WTC11 (cell line): Measurements from ENCODE around the gene ADGRV1. TPM values are rescaled to one million over a fixed set of nuclear protein-coding genes. Genes with fewer than 3 reads are reported as not detected.

Experiments used
- ATAC-seq: fragments of 200-7000 bp; cut with Tn5 transposase; 2 replicates; pipeline ENCODE4 v1.10.0; 2021; ENCODE audit warnings: mild to moderate bottlenecking, moderate library complexity
- CTCF ChIA-PET: fragments of 300-600 bp; sonication (Branson Sonifier 250); formaldehyde crosslinking; loops from one replicate; lab custom pipeline; 2021; ENCODE audit warnings: antibody characterized with exemption; lab: Charles Lee
- POLR2A ChIA-PET: fragments of 350-600 bp; sonication (Branson Sonifier 250); formaldehyde crosslinking; loops from one replicate; lab custom pipeline; 2021; ENCODE audit warnings: antibody characterized with exemption; lab: Charles Lee
- DNase-seq: peaks from one replicate; pipeline ENCODE4 v3.0.0; 2021; ENCODE audit warnings: low spot score
- H3K27ac Mint-ChIP-seq: 2 replicates; pipeline ENCODE4 v1.8.0; 2021; ENCODE audit warnings: mixed read lengths
- H3K27me3 Mint-ChIP-seq: 2 replicates; pipeline ENCODE4 v1.8.0; 2021; ENCODE audit warnings: low read depth, mild to moderate bottlenecking, moderate library complexity, mixed read lengths
- H3K36me3 Mint-ChIP-seq: 2 replicates; pipeline ENCODE4 v1.8.0; 2021; ENCODE audit warnings: mixed read lengths
- H3K4me1 Mint-ChIP-seq: 2 replicates; pipeline ENCODE4 v1.8.0; 2022; ENCODE audit warnings: mixed read lengths
- H3K4me3 Mint-ChIP-seq: 2 replicates; pipeline ENCODE4 v1.8.0; 2021; ENCODE audit warnings: mild to moderate bottlenecking, moderate library complexity, mixed read lengths
- H3K9me3 Mint-ChIP-seq: 2 replicates; pipeline ENCODE4 v1.8.0; 2021; ENCODE audit warnings: mixed read lengths
- CBFB ChIP-seq: sonication (generic); formaldehyde crosslinking; IDR thresholded peaks from 2 replicates; pipeline ENCODE4 v1.8.1; 2022; ENCODE audit warnings: mild to moderate bottlenecking, low read depth, missing genetic modification reagents
- CREB1 ChIP-seq: sonication (generic); formaldehyde crosslinking; IDR thresholded peaks from 2 replicates; pipeline ENCODE4 v1.8.0; 2023; ENCODE audit warnings: mild to moderate bottlenecking, missing genetic modification reagents
- EMX1 ChIP-seq: fragments of 250-450 bp; sonication (Bioruptor Pico); IDR thresholded peaks from 2 replicates; pipeline ENCODE4 v1.8.0; 2021; ENCODE audit warnings: mild to moderate bottlenecking
- JAZF1 ChIP-seq: fragments of 250-450 bp; sonication (Bioruptor Pico); IDR thresholded peaks from 2 replicates; pipeline ENCODE4 v1.9.0; 2021; ENCODE audit warnings: moderate library complexity, mild to moderate bottlenecking, inconsistent platforms
- JUN ChIP-seq: sonication (generic); formaldehyde crosslinking; IDR thresholded peaks from 2 replicates; pipeline ENCODE4 v1.8.0; 2023; ENCODE audit warnings: mild to moderate bottlenecking, missing genetic modification reagents
- MXD4 ChIP-seq: fragments of 250-450 bp; sonication (Bioruptor Pico); IDR thresholded peaks from 2 replicates; pipeline ENCODE4 v1.8.0; 2021; ENCODE audit warnings: mild to moderate bottlenecking, moderate library complexity, borderline replicate concordance
- NR3C1 ChIP-seq: sonication (generic); formaldehyde crosslinking; conservative IDR thresholded peaks from 2 replicates; pipeline ENCODE4 v1.8.1; 2023; ENCODE audit warnings: low read depth, mild to moderate bottlenecking, missing genetic modification reagents
- TCF7 ChIP-seq: sonication (generic); formaldehyde crosslinking; IDR thresholded peaks from 2 replicates; pipeline ENCODE4 v1.8.0; 2022; ENCODE audit warnings: mild to moderate bottlenecking, low read depth, missing genetic modification reagents, moderate library complexity
- TEAD4 ChIP-seq: sonication (generic); formaldehyde crosslinking; IDR thresholded peaks from 2 replicates; pipeline ENCODE4 v1.8.0; 2022; ENCODE audit warnings: mild to moderate bottlenecking, missing genetic modification reagents
- ZNF138 ChIP-seq: sonication (generic); formaldehyde crosslinking; conservative IDR thresholded peaks from 2 replicates; pipeline ENCODE4 v1.8.1; 2022; ENCODE audit warnings: mild to moderate bottlenecking, moderate library complexity, missing genetic modification reagents
- ZNF263 ChIP-seq: sonication (generic); formaldehyde crosslinking; IDR thresholded peaks from 2 replicates; pipeline ENCODE4 v1.8.1; 2022; ENCODE audit warnings: low read depth, mild to moderate bottlenecking, moderate library complexity, missing genetic modification reagents
- ZNF317 ChIP-seq: sonication (generic); formaldehyde crosslinking; IDR thresholded peaks from 2 replicates; pipeline ENCODE4 v1.8.1; 2023; ENCODE audit warnings: low read depth, mild to moderate bottlenecking, moderate library complexity, missing genetic modification reagents, borderline replicate concordance
- total RNA-seq: library from RNA; stranded (reverse); gene quantifications from 3 replicates; pipeline ENCODE4 v1.2.3, GENCODE V29; 2021
- TF ChIP-seq, protein P1 (sequence below): sonication (generic); formaldehyde crosslinking; conservative IDR thresholded peaks from 2 replicates; pipeline ENCODE4 v1.8.1; 2023; ENCODE audit warnings: mild to moderate bottlenecking, low read depth, missing genetic modification reagents, moderate library complexity
- TF ChIP-seq, protein P2 (sequence below): fragments of 250-450 bp; sonication (Bioruptor Pico); IDR thresholded peaks from 2 replicates; pipeline ENCODE4 v1.9.0; 2021; ENCODE audit warnings: mild to moderate bottlenecking
- TF ChIP-seq, protein P3 (sequence below): sonication (generic); formaldehyde crosslinking; IDR thresholded peaks from 2 replicates; pipeline ENCODE4 v1.8.1; 2023; ENCODE audit warnings: mild to moderate bottlenecking, missing genetic modification reagents, moderate library complexity
- TF ChIP-seq, protein P4 (sequence below): sonication (generic); formaldehyde crosslinking; conservative IDR thresholded peaks from 2 replicates; pipeline ENCODE4 v1.8.1; 2022; ENCODE audit warnings: mild to moderate bottlenecking, missing genetic modification reagents
- TF ChIP-seq, protein P5 (sequence below): sonication (generic); formaldehyde crosslinking; IDR thresholded peaks from 2 replicates; pipeline ENCODE4 v1.8.0; 2023; ENCODE audit warnings: missing genetic modification reagents, mild to moderate bottlenecking, borderline replicate concordance
- TF ChIP-seq, protein P6 (sequence below): fragments of 250-450 bp; sonication (Bioruptor Pico); IDR thresholded peaks from 2 replicates; pipeline ENCODE4 v1.9.0; 2021; ENCODE audit warnings: mild to moderate bottlenecking, borderline replicate concordance
- TF ChIP-seq, protein P7 (sequence below): sonication (generic); formaldehyde crosslinking; IDR thresholded peaks from 2 replicates; pipeline ENCODE4 v1.8.1; 2022; ENCODE audit warnings: mild to moderate bottlenecking, moderate library complexity, missing genetic modification reagents

ADGRV1 gene
- total RNA-seq, 1 experiment from 2014 or later: 74.5 TPM

DNA sequence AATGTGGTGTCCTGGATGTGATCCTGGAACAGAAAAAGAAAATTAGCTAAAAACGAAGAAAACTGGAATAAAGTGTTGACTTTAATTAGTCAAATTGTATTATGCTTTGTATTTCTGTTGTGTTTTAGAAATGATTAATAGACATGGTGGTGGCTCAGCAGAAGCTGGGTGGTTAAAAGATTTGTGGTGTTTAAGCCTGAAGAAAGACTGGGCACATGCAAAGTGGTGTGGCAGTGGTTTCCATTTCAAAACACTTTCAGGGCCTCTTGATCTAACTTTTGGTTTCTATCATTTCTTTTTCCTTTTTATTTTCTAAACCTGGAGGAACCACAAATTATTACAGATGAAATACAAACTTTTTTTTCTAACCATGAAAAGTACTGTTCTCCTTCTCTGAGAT lies 44.1 kb downstream of the ADGRV1 start:
- Mint-ChIP-seq H3K27ac (no peak overlapping the region), H3K4me3 (no peak overlapping the region), H3K9me3 (peaks cover 3% of the 10 kb centered on the region; the same call in 1 of the 2 replicates), H3K4me1 (peaks cover 10% of the 10 kb centered on the region), H3K27me3 (no peaks in the 10 kb centered on the region), H3K36me3 (peaks cover 6% of the 10 kb centered on the region)
- no peak for TF ChIP-seq ZNF138 (CRISPR knock-in tag)
- TF ChIP-seq CBFB: no peak
- TF ChIP-seq, protein P1, sequence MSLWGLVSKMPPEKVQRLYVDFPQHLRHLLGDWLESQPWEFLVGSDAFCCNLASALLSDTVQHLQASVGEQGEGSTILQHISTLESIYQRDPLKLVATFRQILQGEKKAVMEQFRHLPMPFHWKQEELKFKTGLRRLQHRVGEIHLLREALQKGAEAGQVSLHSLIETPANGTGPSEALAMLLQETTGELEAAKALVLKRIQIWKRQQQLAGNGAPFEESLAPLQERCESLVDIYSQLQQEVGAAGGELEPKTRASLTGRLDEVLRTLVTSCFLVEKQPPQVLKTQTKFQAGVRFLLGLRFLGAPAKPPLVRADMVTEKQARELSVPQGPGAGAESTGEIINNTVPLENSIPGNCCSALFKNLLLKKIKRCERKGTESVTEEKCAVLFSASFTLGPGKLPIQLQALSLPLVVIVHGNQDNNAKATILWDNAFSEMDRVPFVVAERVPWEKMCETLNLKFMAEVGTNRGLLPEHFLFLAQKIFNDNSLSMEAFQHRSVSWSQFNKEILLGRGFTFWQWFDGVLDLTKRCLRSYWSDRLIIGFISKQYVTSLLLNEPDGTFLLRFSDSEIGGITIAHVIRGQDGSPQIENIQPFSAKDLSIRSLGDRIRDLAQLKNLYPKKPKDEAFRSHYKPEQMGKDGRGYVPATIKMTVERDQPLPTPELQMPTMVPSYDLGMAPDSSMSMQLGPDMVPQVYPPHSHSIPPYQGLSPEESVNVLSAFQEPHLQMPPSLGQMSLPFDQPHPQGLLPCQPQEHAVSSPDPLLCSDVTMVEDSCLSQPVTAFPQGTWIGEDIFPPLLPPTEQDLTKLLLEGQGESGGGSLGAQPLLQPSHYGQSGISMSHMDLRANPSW (CRISPR knock-in tag): no peak
- TF ChIP-seq CREB1: no peak
- TF ChIP-seq, protein P2, sequence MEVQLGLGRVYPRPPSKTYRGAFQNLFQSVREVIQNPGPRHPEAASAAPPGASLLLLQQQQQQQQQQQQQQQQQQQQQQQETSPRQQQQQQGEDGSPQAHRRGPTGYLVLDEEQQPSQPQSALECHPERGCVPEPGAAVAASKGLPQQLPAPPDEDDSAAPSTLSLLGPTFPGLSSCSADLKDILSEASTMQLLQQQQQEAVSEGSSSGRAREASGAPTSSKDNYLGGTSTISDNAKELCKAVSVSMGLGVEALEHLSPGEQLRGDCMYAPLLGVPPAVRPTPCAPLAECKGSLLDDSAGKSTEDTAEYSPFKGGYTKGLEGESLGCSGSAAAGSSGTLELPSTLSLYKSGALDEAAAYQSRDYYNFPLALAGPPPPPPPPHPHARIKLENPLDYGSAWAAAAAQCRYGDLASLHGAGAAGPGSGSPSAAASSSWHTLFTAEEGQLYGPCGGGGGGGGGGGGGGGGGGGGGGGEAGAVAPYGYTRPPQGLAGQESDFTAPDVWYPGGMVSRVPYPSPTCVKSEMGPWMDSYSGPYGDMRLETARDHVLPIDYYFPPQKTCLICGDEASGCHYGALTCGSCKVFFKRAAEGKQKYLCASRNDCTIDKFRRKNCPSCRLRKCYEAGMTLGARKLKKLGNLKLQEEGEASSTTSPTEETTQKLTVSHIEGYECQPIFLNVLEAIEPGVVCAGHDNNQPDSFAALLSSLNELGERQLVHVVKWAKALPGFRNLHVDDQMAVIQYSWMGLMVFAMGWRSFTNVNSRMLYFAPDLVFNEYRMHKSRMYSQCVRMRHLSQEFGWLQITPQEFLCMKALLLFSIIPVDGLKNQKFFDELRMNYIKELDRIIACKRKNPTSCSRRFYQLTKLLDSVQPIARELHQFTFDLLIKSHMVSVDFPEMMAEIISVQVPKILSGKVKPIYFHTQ (CRISPR knock-in tag): no peak
- ATAC-seq (no peak), DNase-seq (no peak)
- ChIA-PET POLR2A (no interaction called here), CTCF (interaction anchor here (0.8 kb wide), 1 partner anchor 9 kb away, joined by 3 read pairs; no protein-coding TSS in a partner anchor)

DNA sequence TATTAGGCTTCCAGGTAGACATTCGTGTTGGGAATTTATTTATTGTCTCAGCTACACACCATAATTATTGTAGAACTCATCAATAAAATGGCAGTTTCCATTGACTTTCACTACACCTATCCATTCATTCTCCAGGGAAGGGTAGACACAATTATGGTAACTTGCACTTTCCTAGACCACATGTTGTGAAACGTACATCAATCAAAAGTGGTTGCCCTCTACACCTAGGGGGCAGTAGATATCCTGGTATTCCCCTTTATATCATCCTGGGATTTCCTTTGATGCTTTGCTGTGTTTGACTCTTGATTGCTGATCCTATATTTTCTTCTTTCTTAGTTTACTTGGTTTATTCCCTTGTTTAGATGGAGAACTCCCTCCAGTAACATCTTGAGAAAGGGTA lies 47.9 kb downstream of the ADGRV1 start:
- no peak for DNase-seq
- H3K4me1 Mint-ChIP-seq: peaks cover 15% of the 10 kb centered on the region
- H3K36me3 Mint-ChIP-seq: no peaks in the 10 kb centered on the region
- H3K4me3 Mint-ChIP-seq: no peak overlapping the region
- POLR2A ChIA-PET: no interaction called here
- CTCF ChIA-PET: no interaction called here
- H3K27ac Mint-ChIP-seq: no peak overlapping the region
- H3K9me3 Mint-ChIP-seq: no peaks in the 10 kb centered on the region
- no peaks in the 10 kb centered on the region for H3K27me3 Mint-ChIP-seq
- peak; percentile 74 for ATAC-seq
- TF ChIP-seq MXD4 (CRISPR knock-in tag): no peak
- TF ChIP-seq, protein P3, sequence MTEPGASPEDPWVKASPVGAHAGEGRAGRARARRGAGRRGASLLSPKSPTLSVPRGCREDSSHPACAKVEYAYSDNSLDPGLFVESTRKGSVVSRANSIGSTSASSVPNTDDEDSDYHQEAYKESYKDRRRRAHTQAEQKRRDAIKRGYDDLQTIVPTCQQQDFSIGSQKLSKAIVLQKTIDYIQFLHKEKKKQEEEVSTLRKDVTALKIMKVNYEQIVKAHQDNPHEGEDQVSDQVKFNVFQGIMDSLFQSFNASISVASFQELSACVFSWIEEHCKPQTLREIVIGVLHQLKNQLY (CRISPR knock-in tag): no peak
- TF ChIP-seq TCF7 (CRISPR knock-in tag): no peak
- TF ChIP-seq, protein P4, sequence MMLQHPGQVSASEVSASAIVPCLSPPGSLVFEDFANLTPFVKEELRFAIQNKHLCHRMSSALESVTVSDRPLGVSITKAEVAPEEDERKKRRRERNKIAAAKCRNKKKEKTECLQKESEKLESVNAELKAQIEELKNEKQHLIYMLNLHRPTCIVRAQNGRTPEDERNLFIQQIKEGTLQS (CRISPR knock-in tag): no peak
- no peak for TF ChIP-seq ZNF317 (CRISPR knock-in tag)
- no peak for TF ChIP-seq ZNF263
- TF ChIP-seq NR3C1 (CRISPR knock-in tag): no peak
- no peak for TF ChIP-seq TEAD4
- TF ChIP-seq, protein P5, sequence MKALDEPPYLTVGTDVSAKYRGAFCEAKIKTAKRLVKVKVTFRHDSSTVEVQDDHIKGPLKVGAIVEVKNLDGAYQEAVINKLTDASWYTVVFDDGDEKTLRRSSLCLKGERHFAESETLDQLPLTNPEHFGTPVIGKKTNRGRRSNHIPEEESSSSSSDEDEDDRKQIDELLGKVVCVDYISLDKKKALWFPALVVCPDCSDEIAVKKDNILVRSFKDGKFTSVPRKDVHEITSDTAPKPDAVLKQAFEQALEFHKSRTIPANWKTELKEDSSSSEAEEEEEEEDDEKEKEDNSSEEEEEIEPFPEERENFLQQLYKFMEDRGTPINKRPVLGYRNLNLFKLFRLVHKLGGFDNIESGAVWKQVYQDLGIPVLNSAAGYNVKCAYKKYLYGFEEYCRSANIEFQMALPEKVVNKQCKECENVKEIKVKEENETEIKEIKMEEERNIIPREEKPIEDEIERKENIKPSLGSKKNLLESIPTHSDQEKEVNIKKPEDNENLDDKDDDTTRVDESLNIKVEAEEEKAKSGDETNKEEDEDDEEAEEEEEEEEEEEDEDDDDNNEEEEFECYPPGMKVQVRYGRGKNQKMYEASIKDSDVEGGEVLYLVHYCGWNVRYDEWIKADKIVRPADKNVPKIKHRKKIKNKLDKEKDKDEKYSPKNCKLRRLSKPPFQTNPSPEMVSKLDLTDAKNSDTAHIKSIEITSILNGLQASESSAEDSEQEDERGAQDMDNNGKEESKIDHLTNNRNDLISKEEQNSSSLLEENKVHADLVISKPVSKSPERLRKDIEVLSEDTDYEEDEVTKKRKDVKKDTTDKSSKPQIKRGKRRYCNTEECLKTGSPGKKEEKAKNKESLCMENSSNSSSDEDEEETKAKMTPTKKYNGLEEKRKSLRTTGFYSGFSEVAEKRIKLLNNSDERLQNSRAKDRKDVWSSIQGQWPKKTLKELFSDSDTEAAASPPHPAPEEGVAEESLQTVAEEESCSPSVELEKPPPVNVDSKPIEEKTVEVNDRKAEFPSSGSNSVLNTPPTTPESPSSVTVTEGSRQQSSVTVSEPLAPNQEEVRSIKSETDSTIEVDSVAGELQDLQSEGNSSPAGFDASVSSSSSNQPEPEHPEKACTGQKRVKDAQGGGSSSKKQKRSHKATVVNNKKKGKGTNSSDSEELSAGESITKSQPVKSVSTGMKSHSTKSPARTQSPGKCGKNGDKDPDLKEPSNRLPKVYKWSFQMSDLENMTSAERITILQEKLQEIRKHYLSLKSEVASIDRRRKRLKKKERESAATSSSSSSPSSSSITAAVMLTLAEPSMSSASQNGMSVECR: no peak
- no peak for TF ChIP-seq EMX1 (CRISPR knock-in tag)
- no peak for TF ChIP-seq JUN (CRISPR knock-in tag)
- no peak for TF ChIP-seq JAZF1 (CRISPR knock-in tag)
- TF ChIP-seq, protein P6, sequence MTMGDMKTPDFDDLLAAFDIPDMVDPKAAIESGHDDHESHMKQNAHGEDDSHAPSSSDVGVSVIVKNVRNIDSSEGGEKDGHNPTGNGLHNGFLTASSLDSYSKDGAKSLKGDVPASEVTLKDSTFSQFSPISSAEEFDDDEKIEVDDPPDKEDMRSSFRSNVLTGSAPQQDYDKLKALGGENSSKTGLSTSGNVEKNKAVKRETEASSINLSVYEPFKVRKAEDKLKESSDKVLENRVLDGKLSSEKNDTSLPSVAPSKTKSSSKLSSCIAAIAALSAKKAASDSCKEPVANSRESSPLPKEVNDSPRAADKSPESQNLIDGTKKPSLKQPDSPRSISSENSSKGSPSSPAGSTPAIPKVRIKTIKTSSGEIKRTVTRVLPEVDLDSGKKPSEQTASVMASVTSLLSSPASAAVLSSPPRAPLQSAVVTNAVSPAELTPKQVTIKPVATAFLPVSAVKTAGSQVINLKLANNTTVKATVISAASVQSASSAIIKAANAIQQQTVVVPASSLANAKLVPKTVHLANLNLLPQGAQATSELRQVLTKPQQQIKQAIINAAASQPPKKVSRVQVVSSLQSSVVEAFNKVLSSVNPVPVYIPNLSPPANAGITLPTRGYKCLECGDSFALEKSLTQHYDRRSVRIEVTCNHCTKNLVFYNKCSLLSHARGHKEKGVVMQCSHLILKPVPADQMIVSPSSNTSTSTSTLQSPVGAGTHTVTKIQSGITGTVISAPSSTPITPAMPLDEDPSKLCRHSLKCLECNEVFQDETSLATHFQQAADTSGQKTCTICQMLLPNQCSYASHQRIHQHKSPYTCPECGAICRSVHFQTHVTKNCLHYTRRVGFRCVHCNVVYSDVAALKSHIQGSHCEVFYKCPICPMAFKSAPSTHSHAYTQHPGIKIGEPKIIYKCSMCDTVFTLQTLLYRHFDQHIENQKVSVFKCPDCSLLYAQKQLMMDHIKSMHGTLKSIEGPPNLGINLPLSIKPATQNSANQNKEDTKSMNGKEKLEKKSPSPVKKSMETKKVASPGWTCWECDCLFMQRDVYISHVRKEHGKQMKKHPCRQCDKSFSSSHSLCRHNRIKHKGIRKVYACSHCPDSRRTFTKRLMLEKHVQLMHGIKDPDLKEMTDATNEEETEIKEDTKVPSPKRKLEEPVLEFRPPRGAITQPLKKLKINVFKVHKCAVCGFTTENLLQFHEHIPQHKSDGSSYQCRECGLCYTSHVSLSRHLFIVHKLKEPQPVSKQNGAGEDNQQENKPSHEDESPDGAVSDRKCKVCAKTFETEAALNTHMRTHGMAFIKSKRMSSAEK (CRISPR knock-in tag): no peak
- TF ChIP-seq, protein P7, sequence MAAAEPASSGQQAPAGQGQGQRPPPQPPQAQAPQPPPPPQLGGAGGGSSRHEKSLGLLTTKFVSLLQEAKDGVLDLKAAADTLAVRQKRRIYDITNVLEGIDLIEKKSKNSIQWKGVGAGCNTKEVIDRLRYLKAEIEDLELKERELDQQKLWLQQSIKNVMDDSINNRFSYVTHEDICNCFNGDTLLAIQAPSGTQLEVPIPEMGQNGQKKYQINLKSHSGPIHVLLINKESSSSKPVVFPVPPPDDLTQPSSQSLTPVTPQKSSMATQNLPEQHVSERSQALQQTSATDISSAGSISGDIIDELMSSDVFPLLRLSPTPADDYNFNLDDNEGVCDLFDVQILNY (CRISPR knock-in tag): no peak
